ENCODE results near the gene SPTSSB.

Gene SPTSSB

GRCh38 chr3:161390200-161390599 lies 18.9 kb upstream of the SPTSSB start:
- DNase-seq: no peak

- no peak for DNase-seq
Observed at GRCh38 chr3:161389445-161390035, 18.2 kb upstream of the SPTSSB start.

- no peak for DNase-seq
Observed at GRCh38 chr3:161388855-161389254, 17.5 kb upstream of the SPTSSB start.

GRCh38 chr3:161386991-161387770 lies 15.9 kb upstream of the SPTSSB start:
- no peak for DNase-seq

- DNase-seq: no peak
Observed at GRCh38 chr3:161372321-161373260, 1.3 kb upstream of the SPTSSB start.

- DNase-seq: no peak
Observed at GRCh38 chr3:161369531-161369930, 1.8 kb downstream of the SPTSSB start.

- no peak for DNase-seq
Observed at GRCh38 chr3:161366094-161366493, 5.2 kb downstream of the SPTSSB start.

- no peak for DNase-seq
Observed at GRCh38 chr3:161358488-161358887, 12.8 kb downstream of the SPTSSB start.

- DNase-seq: no peak
Observed at GRCh38 chr3:161356287-161356686, 15.0 kb downstream of the SPTSSB start.

- no peak for DNase-seq
Observed at GRCh38 chr3:161355508-161355907, 15.8 kb downstream of the SPTSSB start.

- no peak for DNase-seq
Observed at GRCh38 chr3:161354554-161354953, 16.8 kb downstream of the SPTSSB start.

- DNase-seq: no peak
Observed at GRCh38 chr3:161351330-161351729, 20.0 kb downstream of the SPTSSB start.

- no peak for DNase-seq
Observed at GRCh38 chr3:161350916-161351315, 20.4 kb downstream of the SPTSSB start.

- no peak for DNase-seq
Observed at GRCh38 chr3:161349529-161350312, 21.6 kb downstream of the SPTSSB start.

- DNase-seq: no peak
Observed at GRCh38 chr3:161348796-161349400, 22.4 kb downstream of the SPTSSB start.

- DNase-seq: no peak
Observed at GRCh38 chr3:161347726-161348125, 23.6 kb downstream of the SPTSSB start.

GRCh38 chr3:161345023-161345422 lies 26.3 kb downstream of the SPTSSB start:
- DNase-seq: no peak

- no peak for DNase-seq
Observed at GRCh38 chr3:161343986-161344385, 27.3 kb downstream of the SPTSSB start.

- no peak for DNase-seq
Observed at GRCh38 chr3:161343540-161343939, 27.8 kb downstream of the SPTSSB start.

- no peak for DNase-seq
Observed at GRCh38 chr3:161342629-161343028, 28.7 kb downstream of the SPTSSB start.

GRCh38 chr3:161339517-161340500 lies 31.5 kb downstream of the SPTSSB start:
- DNase-seq: no peak
